DMS53 treated with DMSO at 0.1 percent for 48 hours (cell line): ENCODE measurements around the gene AGR3.
"Not testable (repeated sequence)": the region's sequence is repeated elsewhere in the genome, so short reads cannot be mapped to it uniquely, and the experiment has no call there.

ENCODE experiments used
- DNase-seq: peaks from one replicate; lab custom pipeline; 2025; ENCODE audit not compliant: unreplicated experiment; lab: John Stamatoyannopoulos, UW

The AGR3 gene

GRCh38 chr7:16891874-16892643 is 10.3 kb upstream of the AGR3 start:
- no peak for DNase-seq

GRCh38 chr7:16891338-16891737 is 9.6 kb upstream of the AGR3 start:
- DNase-seq, result peak; percentile 72

- no peak for DNase-seq
Measured at GRCh38 chr7:16889851-16890415, 8.2 kb upstream of the AGR3 start.

GRCh38 chr7:16889305-16889704 is 7.5 kb upstream of the AGR3 start:
- DNase-seq, result no peak

GRCh38 chr7:16883918-16884317 is 2.1 kb upstream of the AGR3 start:
- DNase-seq, result no peak

- no peak for DNase-seq
Measured at GRCh38 chr7:16880554-16880953, 1.2 kb downstream of the AGR3 start.

- no peak for DNase-seq
Measured at GRCh38 chr7:16879181-16879580, 2.6 kb downstream of the AGR3 start.

GRCh38 chr7:16875861-16876260 is 5.9 kb downstream of the AGR3 start:
- DNase-seq, result no peak

GRCh38 chr7:16874066-16874465 is 7.7 kb downstream of the AGR3 start:
- no peak for DNase-seq

GRCh38 chr7:16867328-16867727 is 14.5 kb downstream of the AGR3 start:
- no peak for DNase-seq

GRCh38 chr7:16853189-16853588 is 28.6 kb downstream of the AGR3 start:
- not testable (repeated sequence) for DNase-seq

- DNase-seq, result no peak
Measured at GRCh38 chr7:16851829-16852228, 30.0 kb downstream of the AGR3 start.

- DNase-seq, result no peak
Measured at GRCh38 chr7:16850614-16851466, 30.9 kb downstream of the AGR3 start.

- DNase-seq, result no peak
Measured at GRCh38 chr7:16849296-16850148, 32.3 kb downstream of the AGR3 start.

GRCh38 chr7:16847381-16847860 is 34.4 kb downstream of the AGR3 start:
- peak; percentile 74 for DNase-seq

- DNase-seq, result no peak
Measured at GRCh38 chr7:16846601-16847165, 35.1 kb downstream of the AGR3 start.

GRCh38 chr7:16845746-16846145 is 36.0 kb downstream of the AGR3 start:
- DNase-seq, result no peak

GRCh38 chr7:16841681-16842080 is 40.1 kb downstream of the AGR3 start:
- DNase-seq, result no peak

- DNase-seq, result no peak
Measured at GRCh38 chr7:16840094-16840493, 41.7 kb downstream of the AGR3 start.

GRCh38 chr7:16839646-16840045 is 42.1 kb downstream of the AGR3 start:
- no peak for DNase-seq

- DNase-seq, result no peak
Measured at GRCh38 chr7:16838891-16839290, 42.9 kb downstream of the AGR3 start.
